ENCODE data around the gene ELAVL4. TPM values are rescaled to one million over a fixed set of nuclear protein-coding genes. Genes with fewer than 3 reads are reported as not detected.

The ELAVL4 gene
- polyA plus RNA-seq, 3 donors, result not detected

GRCh38 chr1:50097791-50098190 lies 10.9 kb upstream of the ELAVL4 start:
- no peaks in the 10 kb centered on the region for H3K79me2 ChIP-seq (ENCODE audit: insufficient read depth, low read length)
- Mint-ChIP-seq H3K4me1 (peaks cover 3% of the 10 kb centered on the region), H3K9me3 (peaks cover 0 to 2% (median 0%) of the 10 kb centered on the region in 7 donors), H3K27ac (no peak overlapping the region), H3K4me3 (no peak overlapping the region), H3K27me3 (ENCODE audit: low read depth in 3 of 3) (no peaks in the 10 kb centered on the region), H3K36me3 (no peaks in the 10 kb centered on the region)
- H4K20me1 ChIP-seq (ENCODE audit: insufficient read depth, low read length), result no peaks in the 10 kb centered on the region
- intact Hi-C loops (cut with micrococcal nuclease), result no loop called here
- H3K9ac ChIP-seq (ENCODE audit: insufficient read depth, low read length, poor library complexity, severe bottlenecking), result no peak overlapping the region
- no peak for TF ChIP-seq CTCF (IDR thresholded peaks at IDR 0.05)
- no peak overlapping the region for H2AFZ ChIP-seq (ENCODE audit: insufficient read depth, low read depth, low read length, poor library complexity, severe bottlenecking)
- no peak overlapping the region for H3K27ac ChIP-seq (ENCODE audit: low read depth in 1 of 2, low read length in 2 of 2)
- no peaks in the 10 kb centered on the region for H3K36me3 ChIP-seq (replicated peaks in 1 of 2; ENCODE audit: control insufficient read depth in 1 of 2, insufficient read depth in 2 of 2, low read length in 2 of 2)
- no peak for DNase-seq
- H3K27me3 ChIP-seq (ENCODE audit: control insufficient read depth in 2 of 2, insufficient read depth in 2 of 2, low read length in 2 of 2), result no peaks in the 10 kb centered on the region
- no peak overlapping the region for H3K4me2 ChIP-seq (replicated peaks; ENCODE audit: extremely low read depth, low read length, poor library complexity, severe bottlenecking)
- H3K9me3 ChIP-seq (replicated peaks in 1 of 2; ENCODE audit: control insufficient read depth in 1 of 2, insufficient read depth in 1 of 2, low read length in 2 of 2), result no peaks in the 10 kb centered on the region
- no peak overlapping the region for H3K4me3 ChIP-seq (replicated peaks in 1 of 3; ENCODE audit: low read depth in 2 of 3, low read length in 3 of 3)
- no peaks in the 10 kb centered on the region for H3K4me1 ChIP-seq (ENCODE audit: control insufficient read depth in 1 of 2, insufficient read depth in 2 of 2, low read length in 2 of 2)

GRCh38 chr1:50098591-50099021 lies 10.1 kb upstream of the ELAVL4 start:
- Histone ChIP-seq H2AFZ (ENCODE audit: insufficient read depth, low read depth, low read length, poor library complexity, severe bottlenecking) (no peak overlapping the region), H3K79me2 (ENCODE audit: insufficient read depth, low read length) (no peaks in the 10 kb centered on the region), H4K20me1 (ENCODE audit: insufficient read depth, low read length) (no peaks in the 10 kb centered on the region), H3K4me1 (ENCODE audit: control insufficient read depth in 1 of 2, insufficient read depth in 2 of 2, low read length in 2 of 2) (no peaks in the 10 kb centered on the region), H3K27me3 (ENCODE audit: control insufficient read depth in 2 of 2, insufficient read depth in 2 of 2, low read length in 2 of 2) (no peaks in the 10 kb centered on the region), H3K4me2 (replicated peaks; ENCODE audit: extremely low read depth, low read length, poor library complexity, severe bottlenecking) (no peak overlapping the region), H3K36me3 (replicated peaks in 1 of 2; ENCODE audit: control insufficient read depth in 1 of 2, insufficient read depth in 2 of 2, low read length in 2 of 2) (no peaks in the 10 kb centered on the region), H3K9ac (ENCODE audit: insufficient read depth, low read length, poor library complexity, severe bottlenecking) (no peak overlapping the region), H3K9me3 (replicated peaks in 1 of 2; ENCODE audit: control insufficient read depth in 1 of 2, insufficient read depth in 1 of 2, low read length in 2 of 2) (no peaks in the 10 kb centered on the region), H3K4me3 (replicated peaks in 1 of 3; ENCODE audit: low read depth in 2 of 3, low read length in 3 of 3) (no peak overlapping the region), H3K27ac (ENCODE audit: low read depth in 1 of 2, low read length in 2 of 2) (no peak overlapping the region)
- no peak for DNase-seq
- Mint-ChIP-seq H3K36me3 (no peaks in the 10 kb centered on the region), H3K4me1 (peaks cover 3% of the 10 kb centered on the region), H3K4me3 (no peak overlapping the region), H3K27ac (no peak overlapping the region), H3K27me3 (ENCODE audit: low read depth in 3 of 3) (peaks cover 0 to 2% (median 0%) of the 10 kb centered on the region in 3 donors), H3K9me3 (peaks cover 0 to 2% (median 0%) of the 10 kb centered on the region in 7 donors)
- WGBS (ENCODE audit: insufficient coverage), result no CpG with 5 or more reads among the region's 2 CpGs
- intact Hi-C loops (cut with micrococcal nuclease), result no loop called here
- no peak for TF ChIP-seq CTCF (IDR thresholded peaks at IDR 0.05)

All from CD14-positive monocyte (primary cell).